Mammary epithelial cell (primary cell): Measurements from ENCODE around the gene SNTB2.

Experiments used
- EZH2 ChIP-seq: IDR thresholded peaks from 2 replicates; pipeline ENCODE4 v1.6.1; 2012; ENCODE audit warnings: low read length, inconsistent platforms, borderline replicate concordance
- TF ChIP-seq, protein P1 (sequence below), 2 donors: IDR thresholded peaks in 1 of 2; conservative IDR thresholded peaks in 1 of 2; 2 replicates each; pipeline ENCODE4 v1.5.1; 2011 to 2012; ENCODE audit warnings: inconsistent platforms in 2 of 2, low read length in 2 of 2, mild to moderate bottlenecking in 2 of 2, control low read depth in 1 of 2, low read depth in 1 of 2; ENCODE audit not compliant: insufficient read depth in 1 of 2; ENCODE audit errors: extremely low read depth in 1 of 2

DNA sequence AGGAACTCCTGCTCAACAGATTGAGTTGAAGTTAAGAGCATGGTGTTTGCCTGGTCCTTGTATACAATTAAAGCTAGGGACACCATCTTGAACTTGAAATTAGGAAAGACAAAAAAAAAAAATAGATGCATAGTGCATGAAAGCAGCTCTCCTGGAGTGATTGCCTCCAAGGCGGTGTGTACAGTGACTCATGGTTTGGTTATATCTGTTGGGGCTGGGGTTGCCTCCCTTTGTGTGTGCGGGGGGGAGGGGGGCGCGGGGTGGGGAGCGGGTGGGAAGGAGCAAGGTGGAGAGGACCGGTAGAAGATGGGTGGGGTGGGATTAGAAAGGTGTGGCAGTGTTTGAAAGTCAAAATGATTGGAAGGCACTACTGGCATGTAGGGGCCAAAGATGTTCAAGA lies 161.3 kb downstream of the SNTB2 start:
- TF ChIP-seq, protein P1, sequence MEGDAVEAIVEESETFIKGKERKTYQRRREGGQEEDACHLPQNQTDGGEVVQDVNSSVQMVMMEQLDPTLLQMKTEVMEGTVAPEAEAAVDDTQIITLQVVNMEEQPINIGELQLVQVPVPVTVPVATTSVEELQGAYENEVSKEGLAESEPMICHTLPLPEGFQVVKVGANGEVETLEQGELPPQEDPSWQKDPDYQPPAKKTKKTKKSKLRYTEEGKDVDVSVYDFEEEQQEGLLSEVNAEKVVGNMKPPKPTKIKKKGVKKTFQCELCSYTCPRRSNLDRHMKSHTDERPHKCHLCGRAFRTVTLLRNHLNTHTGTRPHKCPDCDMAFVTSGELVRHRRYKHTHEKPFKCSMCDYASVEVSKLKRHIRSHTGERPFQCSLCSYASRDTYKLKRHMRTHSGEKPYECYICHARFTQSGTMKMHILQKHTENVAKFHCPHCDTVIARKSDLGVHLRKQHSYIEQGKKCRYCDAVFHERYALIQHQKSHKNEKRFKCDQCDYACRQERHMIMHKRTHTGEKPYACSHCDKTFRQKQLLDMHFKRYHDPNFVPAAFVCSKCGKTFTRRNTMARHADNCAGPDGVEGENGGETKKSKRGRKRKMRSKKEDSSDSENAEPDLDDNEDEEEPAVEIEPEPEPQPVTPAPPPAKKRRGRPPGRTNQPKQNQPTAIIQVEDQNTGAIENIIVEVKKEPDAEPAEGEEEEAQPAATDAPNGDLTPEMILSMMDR (conservative IDR thresholded peaks at IDR 0.05 in 1 of 2, IDR thresholded peaks at IDR 0.05 in 1 of 2; ENCODE audit: extremely low read depth in 1 of 2, insufficient read depth in 1 of 2, low read depth in 1 of 2, low read length in 2 of 2), result no peak
- no peak for TF ChIP-seq EZH2
